ENCODE measurements around the gene UBE2F.
"Not testable (repeated sequence)": the region's sequence is repeated elsewhere in the genome, so short reads cannot be mapped to it uniquely, and the experiment has no call there.

UBE2F gene

GRCh38 chr2:238065071-238065846 lies 98.4 kb downstream of the UBE2F start:
- no peak for TF ChIP-seq CTCF (IDR thresholded peaks at IDR 0.05; ENCODE audit: extremely low read depth, insufficient read depth, missing control alignments)
- in situ Hi-C loops (cut with MboI; ENCODE audit: low pct_unique_long_range_greater_than_20kb, low sequenced_read_pairs, unreplicated experiment): no loop called here
- DNase-seq (ENCODE audit: low spot score): no peak

- in situ Hi-C loops (cut with MboI; ENCODE audit: low pct_unique_long_range_greater_than_20kb, low sequenced_read_pairs, unreplicated experiment): no loop called here
- no peak for DNase-seq (ENCODE audit: low spot score)
- TF ChIP-seq CTCF (IDR thresholded peaks at IDR 0.05; ENCODE audit: extremely low read depth, insufficient read depth, missing control alignments): no peak
These were observed 99.4 kb downstream of the UBE2F start for GRCh38 chr2:238066218-238066617.

- DNase-seq (ENCODE audit: low spot score); in situ Hi-C loops (cut with MboI; ENCODE audit: low pct_unique_long_range_greater_than_20kb, low sequenced_read_pairs, unreplicated experiment): not testable (repeated sequence)
These were observed 99.9 kb downstream of the UBE2F start for GRCh38 chr2:238066718-238067117.

GRCh38 chr2:238067939-238068338 lies 101.1 kb downstream of the UBE2F start:
- DNase-seq (ENCODE audit: low spot score): no peak
- TF ChIP-seq CTCF (IDR thresholded peaks at IDR 0.05; ENCODE audit: extremely low read depth, insufficient read depth, missing control alignments): no peak
- in situ Hi-C loops (cut with MboI; ENCODE audit: low pct_unique_long_range_greater_than_20kb, low sequenced_read_pairs, unreplicated experiment): no loop called here

GRCh38 chr2:238069021-238069709 lies 102.4 kb downstream of the UBE2F start:
- no peak for TF ChIP-seq CTCF (IDR thresholded peaks at IDR 0.05; ENCODE audit: extremely low read depth, insufficient read depth, missing control alignments)
- no peak for DNase-seq (ENCODE audit: low spot score)
- in situ Hi-C loops (cut with MboI; ENCODE audit: low pct_unique_long_range_greater_than_20kb, low sequenced_read_pairs, unreplicated experiment): no loop called here

GRCh38 chr2:238069877-238070276 lies 103.1 kb downstream of the UBE2F start:
- in situ Hi-C loops (cut with MboI; ENCODE audit: low pct_unique_long_range_greater_than_20kb, low sequenced_read_pairs, unreplicated experiment): no loop called here
- TF ChIP-seq CTCF (IDR thresholded peaks at IDR 0.05; ENCODE audit: extremely low read depth, insufficient read depth, missing control alignments): no peak
- DNase-seq (ENCODE audit: low spot score): no peak

- no peak for DNase-seq (ENCODE audit: low spot score)
- in situ Hi-C loops (cut with MboI; ENCODE audit: low pct_unique_long_range_greater_than_20kb, low sequenced_read_pairs, unreplicated experiment): no loop called here
- no peak for TF ChIP-seq CTCF (IDR thresholded peaks at IDR 0.05; ENCODE audit: extremely low read depth, insufficient read depth, missing control alignments)
These were observed 108.6 kb downstream of the UBE2F start for GRCh38 chr2:238075397-238075796.

Measured in GM13977 (cell line).